CD8-positive, alpha-beta memory T cell (primary cell): Measurements from ENCODE around the gene SLC22A23. TPM values are rescaled to one million over a fixed set of nuclear protein-coding genes. Genes with fewer than 3 reads are reported as not detected.
A peak's percentile ranks its signal among the peaks of the same experiment; 100 is the strongest.

ENCODE experiments used
- CTCF ChIA-PET: fragments of 350-600 bp; sonication (Branson Sonifier 250); formaldehyde crosslinking; loops from one replicate; lab custom pipeline; 2021; ENCODE audit warnings: antibody characterized with exemption; lab: Charles Lee
- POLR2A ChIA-PET: fragments of 350-600 bp; sonication (Branson Sonifier 250); formaldehyde crosslinking; loops from one replicate; lab custom pipeline; 2021; ENCODE audit warnings: antibody characterized with exemption; lab: Charles Lee
- DNase-seq, 5 donors: peaks; one replicate each; pipeline versions ENCODE4 v3.0.0 to v3.0.0-alpha.2; 2020 to 2022; ENCODE audit warnings: mixed read lengths in 1 of 5
- H3K27ac ChIP-seq: one replicate; pipeline ENCODE4 v1.7.0; 2013; ENCODE audit warnings: low read depth, mild to moderate bottlenecking, low read length, moderate library complexity
- H3K27me3 ChIP-seq: 2 replicates; pipeline ENCODE4 v1.7.0; 2013; ENCODE audit warnings: low read length, mild to moderate bottlenecking; ENCODE audit not compliant: insufficient read depth, poor library complexity, severe bottlenecking
- H3K36me3 ChIP-seq: 2 replicates; pipeline ENCODE4 v1.7.0; 2013; ENCODE audit warnings: mild to moderate bottlenecking, low read length, moderate library complexity; ENCODE audit not compliant: insufficient read depth
- H3K4me1 ChIP-seq: 2 replicates; pipeline ENCODE4 v1.7.0; 2013; ENCODE audit warnings: mild to moderate bottlenecking, low read length, moderate library complexity; ENCODE audit not compliant: insufficient read depth
- H3K4me3 ChIP-seq: 2 replicates; pipeline ENCODE4 v1.7.0; 2013; ENCODE audit warnings: mild to moderate bottlenecking, low read length
- H3K9me3 ChIP-seq: 2 replicates; pipeline ENCODE4 v1.7.0; 2013; ENCODE audit warnings: mild to moderate bottlenecking, low read length
- H3K27ac Mint-ChIP-seq, 8 donors: one replicate each; pipeline ENCODE4 v1.8.0; 2020 to 2021; ENCODE audit warnings: mixed read lengths in 8 of 8, mild to moderate bottlenecking in 6 of 8, inconsistent platforms in 3 of 8, moderate library complexity in 3 of 8
- H3K27me3 Mint-ChIP-seq, 2 donors: one replicate each; pipeline ENCODE4 v1.8.0; 2020 to 2021; ENCODE audit warnings: mixed read lengths in 2 of 2, mild to moderate bottlenecking in 1 of 2, moderate library complexity in 1 of 2
- H3K36me3 Mint-ChIP-seq, 3 donors: one replicate each; pipeline ENCODE4 v1.8.0; 2020 to 2021; ENCODE audit warnings: mixed read lengths in 3 of 3, inconsistent platforms in 1 of 3, mild to moderate bottlenecking in 1 of 3
- H3K4me1 Mint-ChIP-seq, 3 donors: one replicate each; pipeline ENCODE4 v1.8.0; 2020 to 2021; ENCODE audit warnings: mixed read lengths in 3 of 3, inconsistent platforms in 1 of 3, mild to moderate bottlenecking in 1 of 3
- H3K4me3 Mint-ChIP-seq, 7 donors: one replicate each; pipeline ENCODE4 v1.8.0; 2020 to 2021; ENCODE audit warnings: mixed read lengths in 7 of 7, mild to moderate bottlenecking in 6 of 7, moderate library complexity in 4 of 7, inconsistent platforms in 2 of 7
- H3K9me3 Mint-ChIP-seq, 5 donors: one replicate each; pipeline ENCODE4 v1.8.0; 2020 to 2022; ENCODE audit warnings: mixed read lengths in 5 of 5, mild to moderate bottlenecking in 3 of 5, moderate library complexity in 2 of 5, inconsistent platforms in 1 of 5
- polyA plus RNA-seq: library from polyadenylated mRNA; unstranded; fragments of 300-500 nt; fragmentation: Illumina TruSeq; gene quantifications from one replicate; pipeline ENCODE4 v1.2.3, GENCODE V29; 2021
- total RNA-seq, 2 experiments: library from RNA; stranded (reverse); gene quantifications; one replicate each; pipeline ENCODE4 v1.2.3, GENCODE V29; 2021

Gene SLC22A23
- total and polyA plus RNA-seq, 3 experiments from 2014 or later, result 0.39 to 0.78 (median 0.47) TPM

- no peaks in the 10 kb centered on the region for H3K4me1 ChIP-seq
- POLR2A ChIA-PET, result no interaction called here
- Mint-ChIP-seq H3K9me3 (no peaks in the 10 kb centered on the region), H3K27me3 (peaks cover 0 to 6% of the 10 kb centered on the region in 2 donors), H3K27ac (no peak overlapping the region), H3K4me1 (peaks cover 0 to 3% (median under 1%) of the 10 kb centered on the region in 3 donors), H3K4me3 (no peak overlapping the region), H3K36me3 (peaks cover 0 to 1% (median 0%) of the 10 kb centered on the region in 3 donors)
- CTCF ChIA-PET, result interaction anchor here (1.0 to 1.4 kb wide), 2 partner anchors 12 to 31 kb away, joined by 3 to 4 read pairs; no protein-coding TSS in a partner anchor
- no peaks in the 10 kb centered on the region for H3K36me3 ChIP-seq
- H3K27me3 ChIP-seq, result no peaks in the 10 kb centered on the region
- peak in 1 of 5 donors; percentile 5 for DNase-seq
- H3K27ac ChIP-seq, result no peak overlapping the region
- no peak overlapping the region for H3K4me3 ChIP-seq
- no peaks in the 10 kb centered on the region for H3K9me3 ChIP-seq
Measured at GRCh38 chr6:3291987-3292386, 164.9 kb downstream of the SLC22A23 start.

GRCh38 chr6:3291346-3291745, 165.5 kb downstream of the SLC22A23 start:
- H3K9me3 Mint-ChIP-seq, result no peaks in the 10 kb centered on the region
- H3K4me1 Mint-ChIP-seq, result peaks cover 0 to 5% (median 2%) of the 10 kb centered on the region in 3 donors
- H3K36me3 Mint-ChIP-seq, result no peaks in the 10 kb centered on the region
- Histone ChIP-seq H3K27me3 (no peaks in the 10 kb centered on the region), H3K27ac (no peak overlapping the region), H3K4me1 (no peaks in the 10 kb centered on the region), H3K36me3 (no peaks in the 10 kb centered on the region), H3K4me3 (no peak overlapping the region), H3K9me3 (no peaks in the 10 kb centered on the region)
- H3K4me3 Mint-ChIP-seq, result no peak overlapping the region
- no peak overlapping the region for H3K27ac Mint-ChIP-seq
- no peak for DNase-seq
- POLR2A ChIA-PET, result no interaction called here
- CTCF ChIA-PET, result interaction anchor here (1.0 to 1.4 kb wide), 2 partner anchors 11 to 31 kb away, joined by 3 to 4 read pairs; no protein-coding TSS in a partner anchor
- H3K27me3 Mint-ChIP-seq, result peaks cover 0 to 4% of the 10 kb centered on the region in 2 donors

GRCh38 chr6:3290931-3291211, 166.0 kb downstream of the SLC22A23 start:
- no peaks in the 10 kb centered on the region for H3K4me1 ChIP-seq
- no peaks in the 10 kb centered on the region for H3K9me3 Mint-ChIP-seq
- no peak overlapping the region for H3K27ac ChIP-seq
- peaks cover 0 to 4% of the 10 kb centered on the region in 2 donors for H3K27me3 Mint-ChIP-seq
- ChIA-PET POLR2A (no interaction called here), CTCF (interaction anchor here (1.4 kb wide), 1 partner anchor 11 kb away, joined by 4 read pairs; no protein-coding TSS in a partner anchor)
- H3K4me3 Mint-ChIP-seq, result peak overlapping the region in 1 of 7 donors; percentile 78
- H3K36me3 Mint-ChIP-seq, result no peaks in the 10 kb centered on the region
- H3K4me3 ChIP-seq, result no peak overlapping the region
- no peak overlapping the region for H3K27ac Mint-ChIP-seq
- no peaks in the 10 kb centered on the region for H3K27me3 ChIP-seq
- no peaks in the 10 kb centered on the region for H3K9me3 ChIP-seq
- DNase-seq, result peak in 1 of 5 donors; percentile 32
- H3K4me1 Mint-ChIP-seq, result peaks cover 0 to 5% (median 2%) of the 10 kb centered on the region in 3 donors
- no peaks in the 10 kb centered on the region for H3K36me3 ChIP-seq

- POLR2A ChIA-PET, result no interaction called here
Measured at GRCh38 chr6:3290149-3290930, 166.5 kb downstream of the SLC22A23 start.

GRCh38 chr6:3289664-3290055, 167.2 kb downstream of the SLC22A23 start:
- Histone ChIP-seq H3K27ac (no peak overlapping the region), H3K27me3 (no peaks in the 10 kb centered on the region), H3K4me1 (no peaks in the 10 kb centered on the region), H3K9me3 (no peaks in the 10 kb centered on the region), H3K36me3 (no peaks in the 10 kb centered on the region), H3K4me3 (no peak overlapping the region)
- Mint-ChIP-seq H3K36me3 (no peaks in the 10 kb centered on the region), H3K4me3 (no peak overlapping the region), H3K9me3 (no peaks in the 10 kb centered on the region), H3K27ac (no peak overlapping the region), H3K27me3 (no peaks in the 10 kb centered on the region), H3K4me1 (peaks cover 0 to 5% (median 2%) of the 10 kb centered on the region in 3 donors)
- DNase-seq, result no peak
- ChIA-PET CTCF (no interaction called here), POLR2A (interaction anchor here (0.6 kb wide), 1 partner anchor 18 kb away, joined by 4 read pairs; no protein-coding TSS in a partner anchor)

More at GRCh38 chr6:3290149-3290930, 166.5 kb downstream of the SLC22A23 start:
- peaks cover 0 to 5% (median 2%) of the 10 kb centered on the region in 3 donors for H3K4me1 Mint-ChIP-seq
- no peaks in the 10 kb centered on the region for H3K27me3 Mint-ChIP-seq
- peak overlapping the region in 1 of 7 donors; percentile 78 for H3K4me3 Mint-ChIP-seq
- no peak overlapping the region for H3K27ac ChIP-seq
- no peak overlapping the region for H3K4me3 ChIP-seq
- H3K27me3 ChIP-seq, result no peaks in the 10 kb centered on the region
- no peaks in the 10 kb centered on the region for H3K9me3 Mint-ChIP-seq
- peak in 1 of 5 donors; percentile 17 for DNase-seq
- no peaks in the 10 kb centered on the region for H3K36me3 ChIP-seq
- H3K9me3 ChIP-seq, result no peaks in the 10 kb centered on the region
- H3K4me1 ChIP-seq, result no peaks in the 10 kb centered on the region
- H3K36me3 Mint-ChIP-seq, result no peaks in the 10 kb centered on the region
- CTCF ChIA-PET, result no interaction called here
- H3K27ac Mint-ChIP-seq, result peak overlapping the region in 1 of 8 donors; percentile 12

GRCh38 chr6:3288711-3289663, 167.9 kb downstream of the SLC22A23 start:
- no peak overlapping the region for H3K27ac Mint-ChIP-seq

GRCh38 chr6:3287976-3288707, 168.7 kb downstream of the SLC22A23 start:
- H3K27me3 ChIP-seq, result no peaks in the 10 kb centered on the region
- no peaks in the 10 kb centered on the region for H3K9me3 Mint-ChIP-seq
- DNase-seq, result peak in 1 of 5 donors; percentile 21
- H3K27ac Mint-ChIP-seq, result peak overlapping the region in 1 of 8 donors; percentile 51
- H3K4me1 Mint-ChIP-seq, result peaks cover 0 to 5% (median 2%) of the 10 kb centered on the region in 3 donors
- ChIA-PET CTCF (interaction anchor here (0.9 to 4.5 kb wide), 3 partner anchors 8 to 444 kb away, joined by 4 to 15 read pairs (median 6); no protein-coding TSS in a partner anchor), POLR2A (no interaction called here)
- H3K36me3 Mint-ChIP-seq, result peaks cover 0 to 2% (median 0%) of the 10 kb centered on the region in 3 donors
- H3K9me3 ChIP-seq, result no peaks in the 10 kb centered on the region
- no peak overlapping the region for H3K4me3 ChIP-seq
- H3K4me1 ChIP-seq, result no peaks in the 10 kb centered on the region
- no peak overlapping the region for H3K4me3 Mint-ChIP-seq
- no peaks in the 10 kb centered on the region for H3K27me3 Mint-ChIP-seq
- H3K27ac ChIP-seq, result no peak overlapping the region
- H3K36me3 ChIP-seq, result no peaks in the 10 kb centered on the region

More at GRCh38 chr6:3288711-3289663, 167.9 kb downstream of the SLC22A23 start:
- Mint-ChIP-seq H3K9me3 (no peaks in the 10 kb centered on the region), H3K4me1 (peaks cover 0 to 5% (median 2%) of the 10 kb centered on the region in 3 donors), H3K4me3 (no peak overlapping the region), H3K36me3 (no peaks in the 10 kb centered on the region), H3K27me3 (no peaks in the 10 kb centered on the region)
- ChIA-PET POLR2A (interaction anchor here (0.6 kb wide), 1 partner anchor 18 kb away, joined by 4 read pairs; no protein-coding TSS in a partner anchor), CTCF (interaction anchor here (0.9 to 4.5 kb wide), 3 partner anchors 9 to 443 kb away, joined by 4 to 15 read pairs (median 6); no protein-coding TSS in a partner anchor)
- Histone ChIP-seq H3K4me3 (no peak overlapping the region), H3K4me1 (no peaks in the 10 kb centered on the region), H3K36me3 (no peaks in the 10 kb centered on the region), H3K27ac (no peak overlapping the region), H3K27me3 (no peaks in the 10 kb centered on the region), H3K9me3 (no peaks in the 10 kb centered on the region)
- peak in 1 of 5 donors; percentile 36 for DNase-seq
